Liver (tissue), 9 donors: ENCODE data around the gene RBM47. TPM values are rescaled to one million over a fixed set of nuclear protein-coding genes. Genes with fewer than 3 reads are reported as not detected.

Source experiments
- DNase-seq: peaks from one replicate; pipeline ENCODE4 v3.0.0-alpha.2; 2017; ENCODE audit warnings: low spot score
- H3K27ac ChIP-seq, 2 donors: one replicate each; pipeline ENCODE4 v1.7.0; 2013; ENCODE audit warnings: inconsistent platforms in 2 of 2, low read length in 2 of 2, control low read depth in 1 of 2, low read depth in 1 of 2, mild to moderate bottlenecking in 1 of 2
- H3K27me3 ChIP-seq, 4 donors: one replicate each; pipeline versions ENCODE4 v1.6.1 to v1.7.0; 2013; ENCODE audit warnings: low read length in 3 of 4, inconsistent platforms in 1 of 4, mild to moderate bottlenecking in 1 of 4, moderate library complexity in 1 of 4; ENCODE audit not compliant: control insufficient read depth in 4 of 4, insufficient read depth in 4 of 4
- H3K36me3 ChIP-seq, 4 donors: one replicate each; pipeline versions ENCODE4 v1.6.1 to v1.7.0; 2013; ENCODE audit warnings: low read length in 3 of 4, mild to moderate bottlenecking in 3 of 4, low read depth in 1 of 4, moderate library complexity in 1 of 4; ENCODE audit not compliant: control insufficient read depth in 4 of 4, insufficient read depth in 3 of 4
- H3K4me1 ChIP-seq, 4 donors: one replicate each; pipeline versions ENCODE4 v1.6.1 to v1.7.0; 2013; ENCODE audit warnings: low read length in 3 of 4, mild to moderate bottlenecking in 3 of 4, moderate library complexity in 1 of 4; ENCODE audit not compliant: control insufficient read depth in 4 of 4, insufficient read depth in 4 of 4
- H3K4me3 ChIP-seq, 3 donors: one replicate each; pipeline versions ENCODE4 v1.6.1 to v1.7.0; 2013; ENCODE audit warnings: low read length in 3 of 3, control low read depth in 1 of 3, low read depth in 1 of 3, mild to moderate bottlenecking in 1 of 3
- H3K9ac ChIP-seq, 2 donors: one replicate each; pipeline ENCODE4 v1.7.0; 2013; ENCODE audit warnings: low read length in 2 of 2, mild to moderate bottlenecking in 2 of 2, moderate library complexity in 2 of 2, control low read depth in 1 of 2, low read depth in 1 of 2
- H3K9me3 ChIP-seq, 4 donors: one replicate each; pipeline versions ENCODE4 v1.6.1 to v1.7.0; 2013; ENCODE audit warnings: low read length in 3 of 4; ENCODE audit not compliant: control insufficient read depth in 4 of 4
- ATF3 ChIP-seq: IDR thresholded peaks from 2 replicates; pipeline ENCODE4 v1.6.1; 2016; ENCODE audit warnings: antibody characterized with exemption
- CTCF ChIP-seq: fragments of 150-350 bp; IDR thresholded peaks from 2 replicates; pipeline ENCODE4 v1.5.1; 2017; ENCODE audit warnings: improper control_type of control experiment, low read depth, low read length; ENCODE audit not compliant: missing input control
- EGR1 ChIP-seq, 2 donors: IDR thresholded peaks; 2 replicates each; pipeline ENCODE4 v1.6.1; 2016 to 2018; ENCODE audit warnings: antibody characterized with exemption in 2 of 2, low read depth in 2 of 2
- FOXA1 ChIP-seq: IDR thresholded peaks from 2 replicates; pipeline ENCODE4 v1.6.1; 2016; ENCODE audit warnings: antibody characterized with exemption
- FOXA2 ChIP-seq: IDR thresholded peaks from 2 replicates; pipeline ENCODE4 v1.6.1; 2016; ENCODE audit warnings: antibody characterized with exemption
- GABPA ChIP-seq, 2 donors: IDR thresholded peaks in 1 of 2; conservative IDR thresholded peaks in 1 of 2; 2 replicates each; pipeline ENCODE4 v1.6.1; 2016; ENCODE audit warnings: antibody characterized with exemption in 2 of 2, mild to moderate bottlenecking in 1 of 2, moderate library complexity in 1 of 2
- HNF4G ChIP-seq: IDR thresholded peaks from 2 replicates; pipeline ENCODE4 v1.6.1; 2016; ENCODE audit warnings: antibody characterized with exemption
- MAX ChIP-seq: IDR thresholded peaks from 2 replicates; pipeline ENCODE4 v1.6.1; 2016; ENCODE audit warnings: antibody characterized with exemption
- NR2F2 ChIP-seq: IDR thresholded peaks from 2 replicates; pipeline ENCODE4 v1.6.1; 2016; ENCODE audit warnings: antibody characterized with exemption
- RAD21 ChIP-seq, 2 donors: IDR thresholded peaks; 2 replicates each; pipeline ENCODE4 v1.6.1; 2016; ENCODE audit warnings: antibody characterized with exemption in 2 of 2, mild to moderate bottlenecking in 2 of 2
- REST ChIP-seq: IDR thresholded peaks from 2 replicates; pipeline ENCODE4 v1.6.1; 2016; ENCODE audit warnings: antibody characterized with exemption, mild to moderate bottlenecking
- SP1 ChIP-seq: IDR thresholded peaks from 2 replicates; pipeline ENCODE4 v1.6.1; 2018; ENCODE audit warnings: antibody characterized with exemption, mild to moderate bottlenecking
- TAF1 ChIP-seq: conservative IDR thresholded peaks from 2 replicates; pipeline ENCODE4 v1.6.1; 2016; ENCODE audit warnings: antibody characterized with exemption, mild to moderate bottlenecking
- YY1 ChIP-seq: IDR thresholded peaks from 2 replicates; pipeline ENCODE4 v1.6.1; 2016; ENCODE audit warnings: antibody characterized with exemption, mild to moderate bottlenecking
- ZBTB33 ChIP-seq: IDR thresholded peaks from 2 replicates; pipeline ENCODE4 v1.6.1; 2016; ENCODE audit warnings: antibody characterized with exemption
- WGBS: extraction: QIAGEN DNeasy Blood & Tissue Kit; methylation state at CpG from one replicate; pipeline ENCODE4 v1.1.7; 2013; 5-methylcytosine and 5-hydroxymethylcytosine counted together
- polyA plus RNA-seq, 2 donors: library from polyadenylated mRNA; stranded (reverse) in 1 of 2; unstranded in 1 of 2; fragments of 200-250 nt in 1 of 2; fragments of >200 nt in 1 of 2; fragmentation: Nextera tagmentation in 1 of 2; extraction: Ambion mirVana in 1 of 2; gene quantifications; one replicate each; pipeline versions ENCODE4 v1.2.1 to v1.2.3, GENCODE V29; 2013 to 2015
- total RNA-seq, 2 donors: library from RNA; depleted of rRNA; stranded (reverse); fragments of >200 nt; gene quantifications; one replicate each; pipeline ENCODE4 v1.2.3, GENCODE V29; 2014
- donor health status: healthy.
- donor health status: healthy.
- donor health status: healthy.
- donor health status: healthy.
- donor health status: healthy.

Gene RBM47
- total and polyA plus RNA-seq, 4 donors = 16.5 to 81.2 (median 24.7) TPM

GRCh38 chr4:40583850-40584439 lies 45.7 kb downstream of the RBM47 start:
- Histone ChIP-seq H3K9ac (no peak overlapping the region), H3K27ac (no peak overlapping the region), H3K4me3 (no peak overlapping the region), H3K9me3 (no peaks in the 10 kb centered on the region), H3K27me3 (no peaks in the 10 kb centered on the region), H3K4me1 (peaks cover 4 to 12% (median 8%) of the 10 kb centered on the region in 4 donors), H3K36me3 (peaks cover 0 to 3% (median 1%) of the 10 kb centered on the region in 4 donors)
- DNase-seq = no peak
- no peak for TF ChIP-seq FOXA1
- TF ChIP-seq REST = no peak
- 94% methylated on average over 9 of the region's 9 CpGs for WGBS

- Histone ChIP-seq H3K4me1 (peaks cover 6 to 7% (median 7%) of the 10 kb centered on the region in 4 donors), H3K27me3 (no peaks in the 10 kb centered on the region), H3K9ac (no peak overlapping the region), H3K9me3 (no peaks in the 10 kb centered on the region), H3K27ac (no peak overlapping the region), H3K4me3 (no peak overlapping the region), H3K36me3 (peaks cover 0 to 3% (median 1%) of the 10 kb centered on the region in 4 donors)
- no peak for DNase-seq
- 95% methylated on average over 7 of the region's 7 CpGs for WGBS
- no peak for TF ChIP-seq HNF4G
Measured at GRCh38 chr4:40582413-40582812, 47.3 kb downstream of the RBM47 start.

- no peak for DNase-seq
- Histone ChIP-seq H3K4me3 (no peak overlapping the region), H3K27ac (peak overlapping the region in 1 of 2 donors; percentile 16), H3K27me3 (no peaks in the 10 kb centered on the region), H3K9ac (no peak overlapping the region), H3K4me1 (peaks cover 7 to 14% (median 12%) of the 10 kb centered on the region in 4 donors), H3K36me3 (peaks cover 0 to 3% (median 1%) of the 10 kb centered on the region in 4 donors), H3K9me3 (no peaks in the 10 kb centered on the region)
- 96% methylated on average over 15 of the region's 15 CpGs for WGBS
- TF ChIP-seq NR2F2 = no peak
- TF ChIP-seq TAF1 = no peak
- TF ChIP-seq FOXA2 = no peak
- TF ChIP-seq EGR1 (IDR thresholded peaks at IDR 0.05; ENCODE audit: low read depth in 2 of 2) = no peak
- TF ChIP-seq MAX = no peak
- no peak for TF ChIP-seq ATF3
- TF ChIP-seq FOXA1 = no peak
- no peak for TF ChIP-seq RAD21 (IDR thresholded peaks at IDR 0.05)
- no peak for TF ChIP-seq YY1
- TF ChIP-seq SP1 = no peak
- no peak for TF ChIP-seq GABPA (IDR thresholded peaks at IDR 0.05 in 1 of 2, conservative IDR thresholded peaks at IDR 0.05 in 1 of 2)
- TF ChIP-seq ZBTB33 = no peak
- TF ChIP-seq CTCF = no peak
Measured at GRCh38 chr4:40581254-40582140, 48.2 kb downstream of the RBM47 start.
